Activated naive CD4-positive, alpha-beta T cell treated with anti-CD3 and anti-CD28 coated beads for 36 hours (primary cell): ENCODE results near the gene AP2A2. TPM values are rescaled to one million over a fixed set of nuclear protein-coding genes. Genes with fewer than 3 reads are reported as not detected.

Source experiments
- CTCF ChIA-PET: fragments of 350-600 bp; sonication (Branson Sonifier 250); formaldehyde crosslinking; loops from one replicate; lab custom pipeline; 2021; ENCODE audit warnings: antibody characterized with exemption; lab: Charles Lee
- DNase-seq: peaks from one replicate; pipeline ENCODE4 v3.0.0-alpha.2; 2020
- H3K27ac Mint-ChIP-seq: one replicate; pipeline ENCODE4 v1.8.0; 2021; ENCODE audit warnings: mild to moderate bottlenecking, mixed read lengths
- H3K27me3 Mint-ChIP-seq: one replicate; pipeline ENCODE4 v1.8.0; 2021; ENCODE audit warnings: low read depth, mixed read lengths
- H3K36me3 Mint-ChIP-seq: one replicate; pipeline ENCODE4 v1.8.0; 2021; ENCODE audit warnings: low read depth, mixed read lengths
- H3K4me1 Mint-ChIP-seq: one replicate; pipeline ENCODE4 v1.8.0; 2021; ENCODE audit warnings: low read depth, mixed read lengths
- H3K4me3 Mint-ChIP-seq: one replicate; pipeline ENCODE4 v1.8.0; 2021; ENCODE audit warnings: mild to moderate bottlenecking, moderate library complexity, mixed read lengths
- H3K9me3 Mint-ChIP-seq: one replicate; pipeline ENCODE4 v1.8.0; 2021; ENCODE audit warnings: mixed read lengths
- intact Hi-C: fragments of 100-400 bp; cut with micrococcal nuclease; formaldehyde crosslinking; loops from one replicate; pipeline ENCODE4 v1.15.1; 2023
- total RNA-seq, 2 experiments: library from RNA; stranded (reverse); gene quantifications; one replicate each; pipeline ENCODE4 v1.2.3, GENCODE V29; 2021

Gene AP2A2
- total RNA-seq, 2 experiments from 2014 or later = 34.6 to 36.6 TPM

GRCh38 chr11:932435-932834 lies 6.8 kb downstream of the AP2A2 start:
- H3K4me1 Mint-ChIP-seq = peaks cover 65% of the 10 kb centered on the region
- peaks cover 3% of the 10 kb centered on the region for H3K36me3 Mint-ChIP-seq
- intact Hi-C loops = no loop called here
- CTCF ChIA-PET = no interaction called here
- H3K9me3 Mint-ChIP-seq = no peaks in the 10 kb centered on the region
- no peak for DNase-seq
- no peak overlapping the region for H3K27ac Mint-ChIP-seq
- H3K27me3 Mint-ChIP-seq = no peaks in the 10 kb centered on the region
- H3K4me3 Mint-ChIP-seq = no peak overlapping the region

GRCh38 chr11:933142-933851 lies 7.6 kb downstream of the AP2A2 start:
- H3K9me3 Mint-ChIP-seq = no peaks in the 10 kb centered on the region
- no peak overlapping the region for H3K27ac Mint-ChIP-seq
- peaks cover 3% of the 10 kb centered on the region for H3K36me3 Mint-ChIP-seq
- CTCF ChIA-PET = interaction anchor here (2.2 kb wide), 1 partner anchor 9 kb away, joined by 13 read pairs; no protein-coding TSS in a partner anchor
- peaks cover 66% of the 10 kb centered on the region for H3K4me1 Mint-ChIP-seq
- intact Hi-C loops = no loop called here
- no peak for DNase-seq
- H3K27me3 Mint-ChIP-seq = no peaks in the 10 kb centered on the region
- H3K4me3 Mint-ChIP-seq = no peak overlapping the region

- Mint-ChIP-seq H3K4me1 (peaks cover 64% of the 10 kb centered on the region), H3K27ac (no peak overlapping the region), H3K9me3 (no peaks in the 10 kb centered on the region), H3K36me3 (peaks cover 3% of the 10 kb centered on the region), H3K27me3 (no peaks in the 10 kb centered on the region), H3K4me3 (no peak overlapping the region)
- intact Hi-C loops = no loop called here
- CTCF ChIA-PET = interaction anchor here (2.2 kb wide), 1 partner anchor 9 kb away, joined by 13 read pairs; no protein-coding TSS in a partner anchor
- no peak for DNase-seq
Observed at GRCh38 chr11:933936-934335, 8.3 kb downstream of the AP2A2 start.

- CTCF ChIA-PET = interaction anchor here (2.2 kb wide), 1 partner anchor 10 kb away, joined by 13 read pairs; no protein-coding TSS in a partner anchor
- H3K9me3 Mint-ChIP-seq = no peaks in the 10 kb centered on the region
- no peak overlapping the region for H3K4me3 Mint-ChIP-seq
- no peak overlapping the region for H3K27ac Mint-ChIP-seq
- intact Hi-C loops = no loop called here
- no peaks in the 10 kb centered on the region for H3K27me3 Mint-ChIP-seq
- no peak for DNase-seq
- H3K36me3 Mint-ChIP-seq = peaks cover 3% of the 10 kb centered on the region
- H3K4me1 Mint-ChIP-seq = peaks cover 61% of the 10 kb centered on the region
Observed at GRCh38 chr11:934527-934926, 8.9 kb downstream of the AP2A2 start.

GRCh38 chr11:936199-936598 lies 10.5 kb downstream of the AP2A2 start:
- CTCF ChIA-PET = interaction anchor here (0.9 kb wide), 1 partner anchor 9 kb away, joined by 3 read pairs; no protein-coding TSS in a partner anchor
- Mint-ChIP-seq H3K27ac (no peak overlapping the region), H3K4me1 (peaks cover 72% of the 10 kb centered on the region), H3K4me3 (no peak overlapping the region), H3K27me3 (no peaks in the 10 kb centered on the region), H3K9me3 (no peaks in the 10 kb centered on the region), H3K36me3 (peaks cover 5% of the 10 kb centered on the region)
- no peak for DNase-seq
- intact Hi-C loops = no loop called here

GRCh38 chr11:937841-938261 lies 12.2 kb downstream of the AP2A2 start:
- H3K27ac Mint-ChIP-seq = no peak overlapping the region

GRCh38 chr11:940496-941135 lies 14.9 kb downstream of the AP2A2 start:
- Mint-ChIP-seq H3K4me1 (peaks cover 51% of the 10 kb centered on the region), H3K36me3 (peaks cover 7% of the 10 kb centered on the region), H3K4me3 (peak overlapping the region; percentile 34), H3K27me3 (no peaks in the 10 kb centered on the region), H3K9me3 (no peaks in the 10 kb centered on the region), H3K27ac (peak overlapping the region; percentile 63)
- intact Hi-C loops = no loop called here
- DNase-seq = no peak
- CTCF ChIA-PET = interaction anchor here (1.3 kb wide), 1 partner anchor 92 kb away, joined by 3 read pairs; no protein-coding TSS in a partner anchor

More at GRCh38 chr11:937841-938261, 12.2 kb downstream of the AP2A2 start:
- Mint-ChIP-seq H3K27me3 (no peaks in the 10 kb centered on the region), H3K9me3 (no peaks in the 10 kb centered on the region), H3K4me3 (no peak overlapping the region), H3K36me3 (peaks cover 3% of the 10 kb centered on the region), H3K4me1 (peaks cover 69% of the 10 kb centered on the region)
- DNase-seq = peak; percentile 25
- intact Hi-C loops = no loop called here
- CTCF ChIA-PET = no interaction called here

GRCh38 chr11:942823-943222 lies 17.2 kb downstream of the AP2A2 start:
- Mint-ChIP-seq H3K36me3 (peaks cover 11% of the 10 kb centered on the region), H3K27me3 (no peaks in the 10 kb centered on the region), H3K4me1 (peaks cover 38% of the 10 kb centered on the region), H3K9me3 (peaks cover 1% of the 10 kb centered on the region), H3K27ac (peak overlapping the region; percentile 60), H3K4me3 (no peak overlapping the region)
- CTCF ChIA-PET = interaction anchor here (0.7 kb wide), 2 partner anchors 18 to 219 kb away, joined by 3 to 5 read pairs; no protein-coding TSS in a partner anchor
- intact Hi-C loops = no loop called here
- DNase-seq = no peak

- Mint-ChIP-seq H3K27ac (no peak overlapping the region), H3K4me3 (no peak overlapping the region), H3K4me1 (peaks cover 24% of the 10 kb centered on the region), H3K27me3 (no peaks in the 10 kb centered on the region), H3K36me3 (peaks cover 27% of the 10 kb centered on the region), H3K9me3 (peaks cover 18% of the 10 kb centered on the region)
- CTCF ChIA-PET = interaction anchor here (1.2 kb wide), 1 partner anchor 11 kb away, joined by 3 read pairs; no protein-coding TSS in a partner anchor
- intact Hi-C loops = no loop called here
- DNase-seq = no peak
Observed at GRCh38 chr11:944711-945470, 19.2 kb downstream of the AP2A2 start.

GRCh38 chr11:945986-946385 lies 20.3 kb downstream of the AP2A2 start:
- Mint-ChIP-seq H3K27me3 (no peaks in the 10 kb centered on the region), H3K9me3 (peaks cover 20% of the 10 kb centered on the region), H3K36me3 (peaks cover 28% of the 10 kb centered on the region), H3K4me3 (no peak overlapping the region), H3K4me1 (peaks cover 13% of the 10 kb centered on the region), H3K27ac (no peak overlapping the region)
- intact Hi-C loops = no loop called here
- CTCF ChIA-PET = interaction anchor here (1.2 kb wide), 1 partner anchor 10 kb away, joined by 3 read pairs; no protein-coding TSS in a partner anchor
- DNase-seq = no peak

- peaks cover 8% of the 10 kb centered on the region for H3K4me1 Mint-ChIP-seq
- peaks cover 28% of the 10 kb centered on the region for H3K36me3 Mint-ChIP-seq
- CTCF ChIA-PET = no interaction called here
- intact Hi-C loops = no loop called here
- H3K27me3 Mint-ChIP-seq = no peaks in the 10 kb centered on the region
- peaks cover 20% of the 10 kb centered on the region for H3K9me3 Mint-ChIP-seq
- no peak for DNase-seq
- no peak overlapping the region for H3K27ac Mint-ChIP-seq
- H3K4me3 Mint-ChIP-seq = no peak overlapping the region
Observed at GRCh38 chr11:947744-948143, 22.1 kb downstream of the AP2A2 start.

GRCh38 chr11:951507-951906 lies 25.8 kb downstream of the AP2A2 start:
- no peak for DNase-seq
- Mint-ChIP-seq H3K4me3 (no peak overlapping the region), H3K27ac (no peak overlapping the region), H3K36me3 (peaks cover 22% of the 10 kb centered on the region), H3K9me3 (peaks cover 20% of the 10 kb centered on the region), H3K4me1 (peaks cover 21% of the 10 kb centered on the region), H3K27me3 (no peaks in the 10 kb centered on the region)
- intact Hi-C loops = no loop called here
- CTCF ChIA-PET = no interaction called here
